NT2/D1 (cell line): ENCODE results near the gene XYLT2.

ENCODE experiments used
- YY1 ChIP-seq: IDR thresholded peaks from 2 replicates; pipeline ENCODE4 v1.6.1; 2011; ENCODE audit not compliant: insufficient read length, insufficient read depth
- ZNF274 ChIP-seq: IDR thresholded peaks from 2 replicates; pipeline ENCODE4 v1.6.1; 2011; ENCODE audit warnings: mild to moderate bottlenecking, low read depth, low read length

DNA sequence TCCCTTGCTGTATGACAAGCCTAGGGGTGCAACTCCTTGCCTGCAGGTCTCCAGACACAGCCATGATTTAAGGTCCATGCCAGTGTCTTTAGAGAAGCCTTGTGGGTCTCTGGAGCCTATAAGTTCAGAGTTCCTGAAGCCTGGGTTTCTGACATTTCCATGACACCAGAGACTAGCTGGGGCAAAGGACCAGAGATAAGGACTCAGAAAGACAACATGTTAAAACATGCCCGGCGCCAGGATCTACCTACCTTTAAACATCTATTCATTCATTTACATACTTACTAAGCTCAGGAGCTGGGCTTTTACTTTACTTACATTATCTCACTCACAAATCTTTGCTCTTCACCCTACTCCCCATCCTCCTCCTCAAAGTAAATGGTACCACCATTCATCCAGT is 25.6 kb downstream of the XYLT2 start:
- TF ChIP-seq YY1 (no peak), ZNF274 (no peak)
